Glutamatergic neuron (in vitro differentiated cells): ENCODE measurements around the gene PNPLA2. TPM values are rescaled to one million over a fixed set of nuclear protein-coding genes. Genes with fewer than 3 reads are reported as not detected.

ENCODE experiments used
- DNase-seq: peaks from one replicate; pipeline ENCODE4 v3.0.0; 2022
- H3K27ac Mint-ChIP-seq: one replicate; pipeline ENCODE4 v1.8.0; 2020; ENCODE audit warnings: mild to moderate bottlenecking, mixed read lengths, inconsistent platforms; ENCODE audit not compliant: unreplicated experiment
- H3K27me3 Mint-ChIP-seq: one replicate; pipeline ENCODE4 v1.8.0; 2020; ENCODE audit warnings: mild to moderate bottlenecking, moderate library complexity, mixed read lengths, inconsistent platforms; ENCODE audit not compliant: unreplicated experiment
- H3K36me3 Mint-ChIP-seq: one replicate; pipeline ENCODE4 v1.8.0; 2020; ENCODE audit warnings: mild to moderate bottlenecking, mixed read lengths, inconsistent platforms; ENCODE audit not compliant: unreplicated experiment
- H3K4me1 Mint-ChIP-seq: one replicate; pipeline ENCODE4 v1.8.0; 2020; ENCODE audit warnings: mild to moderate bottlenecking, low read depth, mixed read lengths, inconsistent platforms; ENCODE audit not compliant: unreplicated experiment
- H3K4me3 Mint-ChIP-seq: one replicate; pipeline ENCODE4 v1.8.0; 2020; ENCODE audit warnings: mild to moderate bottlenecking, mixed read lengths, inconsistent platforms; ENCODE audit not compliant: unreplicated experiment
- H3K9me3 Mint-ChIP-seq: one replicate; pipeline ENCODE4 v1.8.0; 2020; ENCODE audit warnings: mild to moderate bottlenecking, moderate library complexity, mixed read lengths, inconsistent platforms; ENCODE audit not compliant: unreplicated experiment
- CTCF ChIP-seq: fragments of 200-600 bp; sonication (generic); IDR thresholded peaks from one replicate; pipeline ENCODE4 v1.5.0; 2021; ENCODE audit not compliant: partially characterized antibody, unreplicated experiment
- total RNA-seq: library from RNA; stranded (reverse); fragmentation: NEBNext Ultra II Directional; extraction: Animal tissue kit (Norgen Biotek cat#: 25700); gene quantifications from one replicate; pipeline ENCODE4 v1.2.1, GENCODE V29; 2021; ENCODE audit not compliant: unreplicated experiment

The PNPLA2 gene
- total RNA-seq, 1 donor from 2014 or later, result 32.3 TPM

DNA sequence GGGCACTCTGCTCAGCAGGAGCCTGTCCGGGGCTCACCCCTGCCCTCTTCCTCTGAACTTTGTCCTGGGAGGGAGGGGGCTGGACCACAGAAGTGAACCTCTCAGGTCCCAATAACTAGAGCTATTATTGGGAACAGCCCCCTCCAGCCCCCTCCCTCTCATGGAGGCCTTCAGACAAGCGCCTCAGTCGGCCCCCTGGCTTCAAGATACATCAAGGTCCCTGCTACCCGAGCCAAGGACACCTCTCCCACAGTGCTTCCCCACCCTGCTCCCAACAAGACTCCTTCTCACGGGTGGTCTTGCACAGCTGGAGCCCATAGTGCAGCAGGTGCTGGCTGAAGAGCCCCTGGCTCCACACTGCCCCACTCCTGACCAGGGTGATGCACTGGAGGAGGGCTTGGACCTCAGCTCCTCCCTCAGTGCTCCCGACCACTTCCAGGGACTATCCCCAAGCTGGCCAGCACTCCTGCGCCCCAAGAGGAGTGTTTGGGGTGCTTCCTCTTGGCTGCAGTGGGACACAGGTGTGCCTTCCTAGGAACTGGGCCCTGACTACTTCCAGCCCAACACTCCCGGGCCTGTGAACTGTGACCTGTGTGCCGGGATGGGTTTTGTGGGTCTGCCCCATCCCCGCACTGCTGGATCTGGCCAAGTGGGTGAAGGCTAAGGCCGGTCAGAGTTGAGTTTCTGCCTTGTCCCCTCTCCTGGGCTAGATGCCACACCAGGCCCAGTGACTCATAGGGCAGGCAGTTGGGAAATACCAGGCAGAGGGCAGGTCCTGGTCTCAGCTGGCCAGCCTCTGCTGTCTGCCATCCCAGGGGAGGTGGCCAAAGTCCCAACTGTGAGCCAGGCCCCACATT lies 2.2 kb downstream of the PNPLA2 start:
- Mint-ChIP-seq H3K4me1 (no peaks in the 10 kb centered on the region), H3K4me3 (peak overlapping the region; percentile 84), H3K36me3 (no peaks in the 10 kb centered on the region), H3K27ac (no peak overlapping the region), H3K9me3 (no peaks in the 10 kb centered on the region), H3K27me3 (peaks cover 10% of the 10 kb centered on the region)
- peak; percentile 27 for DNase-seq
- no peak for TF ChIP-seq CTCF

- peaks cover 14% of the 10 kb centered on the region for H3K27me3 Mint-ChIP-seq
- H3K27ac Mint-ChIP-seq, result no peak overlapping the region
- no peak for DNase-seq
- no peak for TF ChIP-seq CTCF
- peaks cover 3% of the 10 kb centered on the region for H3K9me3 Mint-ChIP-seq
- H3K4me3 Mint-ChIP-seq, result no peak overlapping the region
- H3K4me1 Mint-ChIP-seq, result no peaks in the 10 kb centered on the region
- H3K36me3 Mint-ChIP-seq, result no peaks in the 10 kb centered on the region
Measured at GRCh38 chr11:821512-822371, 3.0 kb downstream of the PNPLA2 start.

GRCh38 chr11:823441-824291 lies 5.0 kb downstream of the PNPLA2 start:
- peak; percentile 15 for DNase-seq
- Mint-ChIP-seq H3K27ac (no peak overlapping the region), H3K27me3 (peaks cover 13% of the 10 kb centered on the region), H3K4me1 (peaks cover 8% of the 10 kb centered on the region), H3K4me3 (no peak overlapping the region), H3K9me3 (peaks cover 3% of the 10 kb centered on the region), H3K36me3 (no peaks in the 10 kb centered on the region)
- no peak for TF ChIP-seq CTCF

- H3K9me3 Mint-ChIP-seq, result peaks cover 5% of the 10 kb centered on the region
- no peak overlapping the region for H3K4me3 Mint-ChIP-seq
- DNase-seq, result peak; percentile 14
- H3K27ac Mint-ChIP-seq, result no peak overlapping the region
- peaks cover 8% of the 10 kb centered on the region for H3K4me1 Mint-ChIP-seq
- no peaks in the 10 kb centered on the region for H3K36me3 Mint-ChIP-seq
- no peak for TF ChIP-seq CTCF
- H3K27me3 Mint-ChIP-seq, result peaks cover 13% of the 10 kb centered on the region
Measured at GRCh38 chr11:824292-824880, 5.7 kb downstream of the PNPLA2 start.
